ENCODE results near the gene RALGPS1.

Gene RALGPS1

GRCh38 chr9:127020036-127020801 lies 105.6 kb downstream of the RALGPS1 start:
- Histone ChIP-seq H3K27ac (no peak overlapping the region), H3K9ac (no peak overlapping the region), H3K9me3 (ENCODE audit: control insufficient read depth, low read length) (no peaks in the 10 kb centered on the region), H3K36me3 (ENCODE audit: control insufficient read depth, insufficient read depth, low read length) (no peaks in the 10 kb centered on the region), H3K4me3 (ENCODE audit: low read depth, low read length) (no peak overlapping the region), H3K4me2 (ENCODE audit: low read length) (no peak overlapping the region), H3K27me3 (ENCODE audit: control insufficient read depth, insufficient read depth, low read length) (no peaks in the 10 kb centered on the region), H3K79me2 (no peaks in the 10 kb centered on the region), H2AFZ (no peak overlapping the region), H3K4me1 (no peaks in the 10 kb centered on the region)
- TF ChIP-seq CTCF (IDR thresholded peaks at IDR 0.05): no peak

DNA sequence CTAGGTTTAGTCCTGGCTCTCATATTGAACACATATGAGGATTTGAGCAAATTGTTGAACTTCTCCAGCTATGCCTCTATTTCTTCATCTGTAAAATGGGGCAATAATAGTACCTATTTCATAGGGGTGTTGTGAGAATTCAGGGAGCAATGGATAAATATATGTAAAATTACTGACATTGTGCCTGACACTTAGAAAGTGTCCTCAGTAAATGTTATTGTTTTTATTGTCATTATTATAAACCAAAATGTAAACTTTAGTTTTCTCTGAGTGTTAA lies 106.2 kb downstream of the RALGPS1 start:
- H3K9ac ChIP-seq: no peak overlapping the region
- H3K27ac ChIP-seq: no peak overlapping the region
- no peaks in the 10 kb centered on the region for H3K9me3 ChIP-seq (ENCODE audit: control insufficient read depth, low read length)

GRCh38 chr9:127021664-127022363 lies 107.2 kb downstream of the RALGPS1 start:
- Histone ChIP-seq H3K79me2 (no peaks in the 10 kb centered on the region), H3K27me3 (ENCODE audit: control insufficient read depth, insufficient read depth, low read length) (no peaks in the 10 kb centered on the region), H3K27ac (peak overlapping the region; percentile 33), H3K4me3 (ENCODE audit: low read depth, low read length) (no peak overlapping the region), H3K4me2 (ENCODE audit: low read length) (no peak overlapping the region), H3K36me3 (ENCODE audit: control insufficient read depth, insufficient read depth, low read length) (no peaks in the 10 kb centered on the region), H2AFZ (no peak overlapping the region), H3K9ac (no peak overlapping the region), H3K9me3 (ENCODE audit: control insufficient read depth, low read length) (no peaks in the 10 kb centered on the region), H3K4me1 (no peaks in the 10 kb centered on the region)
- TF ChIP-seq CTCF (IDR thresholded peaks at IDR 0.05): no peak

More for the DNA sequence above, 106.2 kb downstream of the RALGPS1 start:
- Histone ChIP-seq H2AFZ (no peak overlapping the region), H3K27me3 (ENCODE audit: control insufficient read depth, insufficient read depth, low read length) (no peaks in the 10 kb centered on the region), H3K4me1 (no peaks in the 10 kb centered on the region), H3K4me2 (ENCODE audit: low read length) (no peak overlapping the region), H3K4me3 (ENCODE audit: low read depth, low read length) (no peak overlapping the region), H3K36me3 (ENCODE audit: control insufficient read depth, insufficient read depth, low read length) (no peaks in the 10 kb centered on the region), H3K79me2 (no peaks in the 10 kb centered on the region)
- no peak for TF ChIP-seq CTCF (IDR thresholded peaks at IDR 0.05)

DNA sequence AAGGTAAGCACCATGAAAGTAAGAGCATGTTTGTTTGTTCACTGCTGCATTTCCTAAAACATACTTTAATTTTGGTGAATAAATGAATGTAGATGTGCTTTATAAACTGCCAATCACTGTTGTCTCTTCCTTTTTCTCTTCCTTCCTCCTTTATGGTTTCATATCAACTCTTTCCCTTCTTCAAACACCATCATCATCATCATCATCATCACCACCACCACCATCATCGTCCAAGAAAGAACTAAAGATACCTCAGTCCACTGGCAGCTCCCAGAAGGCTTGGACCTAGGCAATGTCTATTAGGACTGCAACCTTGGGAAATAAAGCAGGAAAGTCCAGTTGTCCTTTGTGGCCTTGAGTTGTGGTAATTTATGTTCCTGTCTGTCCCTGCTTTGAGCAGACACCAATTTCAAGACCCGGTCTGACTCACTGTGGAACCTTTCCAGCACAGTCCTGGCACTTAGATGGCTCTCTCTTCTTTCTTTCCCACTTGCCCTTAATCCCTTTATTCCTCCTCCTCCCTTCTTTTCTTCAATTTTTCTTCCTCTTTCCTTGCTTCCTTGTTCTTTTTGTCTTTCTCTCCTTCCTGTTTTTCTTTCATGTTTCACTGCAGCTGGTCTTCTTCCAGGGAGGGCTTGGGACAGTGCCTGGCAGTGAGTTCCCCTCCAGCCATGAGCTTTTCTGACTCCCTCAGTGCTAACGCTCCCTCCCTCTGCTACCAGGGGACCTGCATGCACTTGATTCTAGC lies 108.5 kb downstream of the RALGPS1 start:
- H3K4me1 ChIP-seq: no peaks in the 10 kb centered on the region
- TF ChIP-seq CTCF (IDR thresholded peaks at IDR 0.05): no peak
- H3K9ac ChIP-seq: no peak overlapping the region
- no peaks in the 10 kb centered on the region for H3K27me3 ChIP-seq (ENCODE audit: control insufficient read depth, insufficient read depth, low read length)
- H3K36me3 ChIP-seq (ENCODE audit: control insufficient read depth, insufficient read depth, low read length): no peaks in the 10 kb centered on the region
- H3K27ac ChIP-seq: no peak overlapping the region
- H3K4me3 ChIP-seq (ENCODE audit: low read depth, low read length): no peak overlapping the region
- H3K4me2 ChIP-seq (ENCODE audit: low read length): no peak overlapping the region
- H3K9me3 ChIP-seq (ENCODE audit: control insufficient read depth, low read length): no peaks in the 10 kb centered on the region
- no peak overlapping the region for H2AFZ ChIP-seq
- no peaks in the 10 kb centered on the region for H3K79me2 ChIP-seq

Data from parathyroid adenoma (tissue), 2 donors.